ENCODE measurements around the gene BANK1.

GRCh38 chr4:101833480-101833879, 43.0 kb downstream of the BANK1 start:
- no peak for TF ChIP-seq CTCF (IDR thresholded peaks at IDR 0.05; ENCODE audit: low read length)
- no peak for TF ChIP-seq EZH2 (IDR thresholded peaks at IDR 0.05; ENCODE audit: borderline replicate concordance, low read length)

Measured in OCI-LY1 (cell line).